SK-N-SH (cell line): ENCODE measurements around the gene PISD.

ENCODE experiments used
- CTCF ChIP-seq: fragments of 200-600 bp; sonication (generic); IDR thresholded peaks from 2 replicates; pipeline ENCODE4 v1.6.1; 2017; ENCODE audit warnings: antibody characterized with exemption, mild to moderate bottlenecking, moderate library complexity
- EP300 ChIP-seq, 2 experiments: IDR thresholded peaks; 2 replicates each; pipeline versions ENCODE4 v1.4.0 to v1.6.1; 2012; ENCODE audit warnings: borderline replicate concordance in 1 of 2, low read depth in 1 of 2, low read length in 1 of 2
- POLR2AphosphoS5 ChIP-seq: IDR thresholded peaks from 2 replicates; pipeline ENCODE4 v1.6.1; 2012; ENCODE audit warnings: low read depth, low read length
- RAD21 ChIP-seq: IDR thresholded peaks from 2 replicates; pipeline ENCODE4 v1.6.1; 2012; ENCODE audit warnings: mild to moderate bottlenecking, low read length
- REST ChIP-seq: IDR thresholded peaks from 2 replicates; pipeline ENCODE4 v1.6.1; 2012; ENCODE audit warnings: mild to moderate bottlenecking, low read depth, low read length, moderate library complexity
- YY1 ChIP-seq: IDR thresholded peaks from 2 replicates; pipeline ENCODE4 v1.4.0; 2012; ENCODE audit warnings: low read depth, mild to moderate bottlenecking

- no peak for TF ChIP-seq YY1
- no peak for TF ChIP-seq EP300 (IDR thresholded peaks at IDR 0.05; ENCODE audit: borderline replicate concordance in 1 of 2, low read depth in 1 of 2, low read length in 1 of 2)
- 0 out of 2 replicates have a peak, but pooled peaks have one; percentile 3 for TF ChIP-seq REST
- no peak; the same call in 1 of the 2 replicates for TF ChIP-seq CTCF
- peak; percentile 72 for TF ChIP-seq POLR2AphosphoS5
- TF ChIP-seq RAD21, result no peak
Measured at GRCh38 chr22:31630331-31631329, 31.4 kb downstream of the PISD start.
